A549 treated with GW870086 at 1 μM for 4 hours (cell line): Measurements from ENCODE around the gene FGD6. TPM values are rescaled to one million over a fixed set of nuclear protein-coding genes. Genes with fewer than 3 reads are reported as not detected.

Source experiments
- total RNA-seq: library from RNA; stranded (reverse); fragments of 200-300 nt; extraction: Qiagen RNA extraction; gene quantifications from 5 replicates; pipeline ENCODE4 v1.2.3, GENCODE V29; 2022; ENCODE audit warnings: low read depth

The FGD6 gene
- total RNA-seq: 12.5 to 17.3 TPM (median 15.1 TPM) in 5 replicates

DNA sequence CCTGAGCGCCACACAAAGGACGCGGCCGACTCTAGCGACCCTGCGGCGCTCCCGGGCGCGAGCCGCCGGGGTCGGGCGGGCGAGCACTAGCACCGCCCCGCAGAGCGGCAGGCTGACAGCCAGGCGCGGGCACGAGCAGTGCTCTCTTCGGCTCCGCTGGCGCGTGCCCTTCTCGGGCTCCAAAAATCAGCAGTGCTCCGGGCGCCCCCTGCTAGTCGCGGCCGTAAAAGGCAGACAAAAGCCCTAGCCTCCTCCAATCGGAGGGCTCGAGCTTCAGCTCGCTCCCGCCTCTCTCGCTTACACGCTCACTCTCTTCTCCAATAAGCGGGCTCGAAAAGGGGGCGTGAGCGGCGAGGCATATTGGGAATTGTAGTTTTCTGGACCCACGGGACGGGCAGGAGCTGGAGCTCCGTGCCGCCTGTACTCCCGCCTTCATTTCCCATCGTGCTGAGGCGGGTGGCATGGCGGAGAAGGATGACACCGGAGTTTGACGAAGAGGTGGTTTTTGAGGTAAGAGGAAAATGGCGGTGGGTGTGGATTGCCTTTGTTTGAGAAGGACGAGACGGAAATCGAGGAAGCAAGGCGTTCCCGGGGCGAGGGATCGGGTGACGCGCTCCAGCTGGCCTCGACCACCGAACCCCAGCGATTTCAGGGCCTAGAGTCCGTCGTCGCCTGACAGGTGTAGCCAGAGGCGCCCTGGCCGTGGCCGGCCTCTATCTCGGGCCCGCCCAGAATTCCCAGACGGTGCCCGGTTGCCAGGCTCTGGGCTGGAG lies at the start of gene FGD6, which contains the start of gene VEZT:
Gene FGD6, minus strand, starts transcription at position 91 of the 773 bp plus-strand sequence. CDS start 227 bp downstream, outside the sequence.
Gene VEZT, plus strand, starts transcription at position 431 of the 773 bp plus-strand sequence. Its CDS starts 44 bp downstream, at position 475.

DNA sequence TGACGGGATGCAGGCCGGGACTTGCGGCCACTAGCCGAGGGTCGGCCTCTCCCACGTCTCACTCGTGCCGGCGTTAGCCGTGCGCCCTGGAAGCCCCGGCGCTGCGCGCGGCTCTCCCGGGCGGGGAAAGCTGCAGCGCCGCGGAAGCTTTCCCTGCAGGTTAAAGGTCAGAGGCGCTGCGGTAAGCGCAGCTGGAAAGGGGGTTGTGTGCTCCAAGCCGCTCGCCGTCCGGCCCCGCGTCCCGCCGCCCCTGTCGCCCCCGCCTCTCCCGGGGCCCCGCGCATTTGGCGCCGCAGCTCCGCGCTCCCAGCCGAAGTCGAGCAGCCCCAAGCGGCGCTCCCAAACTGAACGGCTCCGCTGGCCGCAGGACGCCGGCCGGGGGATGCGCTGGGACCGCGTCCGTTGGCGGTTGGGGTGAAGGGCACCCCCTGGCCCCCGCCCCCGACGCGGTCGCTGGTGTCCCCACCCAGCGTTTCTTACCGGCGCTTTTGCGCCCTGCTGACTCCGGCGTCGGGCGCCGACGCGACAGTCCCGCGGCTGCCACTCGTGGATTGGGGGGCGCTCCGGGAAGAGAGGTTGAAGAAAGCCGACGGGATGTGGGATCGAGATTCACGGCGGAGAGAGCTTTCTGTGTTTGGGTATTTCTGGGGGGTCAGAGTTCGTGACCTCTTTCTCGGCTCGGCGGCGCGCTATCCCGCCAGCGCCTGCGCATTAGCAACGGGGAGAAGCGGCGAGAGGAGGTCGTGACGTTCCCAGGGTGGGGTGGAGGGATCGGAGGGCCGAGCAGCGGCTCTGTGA lies 144.2 kb downstream of the FGD6 start, which contains the start of gene NR2C1:
Gene NR2C1, minus strand, starts transcription at position 719 of the 798 bp plus-strand sequence. CDS start 6,234 bp downstream, outside the sequence.

Other genes with a start within 250 kb of the FGD6 start
- 138 to 172 TPM (median 146 TPM) in 5 replicates for gene NDUFA12, start 213.8 kb downstream of the FGD6 start, total RNA-seq
- gene NR2C1, start 143.8 kb downstream of the FGD6 start, total RNA-seq: 22.7 to 29.0 TPM (median 26.6 TPM) in 5 replicates
- 49.3 to 67.5 TPM (median 65.0 TPM) in 5 replicates for gene VEZT, start 340 bp upstream of the FGD6 start, total RNA-seq